ENCODE measurements around the gene MAIP1. TPM values are rescaled to one million over a fixed set of nuclear protein-coding genes. Genes with fewer than 3 reads are reported as not detected.
A peak's percentile ranks its signal among the peaks of the same experiment; 100 is the strongest.

Gene MAIP1
- polyA plus RNA-seq, 6 donors from 2014 or later, result 13.0 to 20.6 (median 19.9) TPM

DNA sequence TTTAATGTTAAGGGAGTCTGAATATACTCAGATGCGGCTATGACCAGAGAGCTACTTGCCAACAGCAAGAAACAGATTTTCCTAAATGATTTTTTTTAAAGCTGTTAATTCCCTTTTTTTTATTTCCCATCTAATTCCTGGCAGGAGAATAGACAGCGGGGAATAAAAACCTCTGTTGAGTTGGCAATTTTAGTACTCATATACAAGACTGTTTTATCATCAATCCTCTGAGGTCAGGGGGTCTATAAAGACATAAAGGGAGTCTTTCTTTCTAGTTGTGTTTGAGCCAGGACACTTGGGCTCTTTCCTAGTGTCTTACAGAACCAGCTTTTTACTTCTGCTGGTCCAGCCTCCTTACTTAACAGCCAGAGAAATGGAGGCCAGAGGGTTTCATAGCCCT, 29.4 kb downstream of the MAIP1 start:
- H3K27ac Mint-ChIP-seq, result no peak overlapping the region
- no peak overlapping the region for H3K4me3 Mint-ChIP-seq
- no peaks in the 10 kb centered on the region for H3K36me3 Mint-ChIP-seq
- H3K4me1 Mint-ChIP-seq, result peaks cover 0 to 9% (median 0%) of the 10 kb centered on the region in 3 donors
- peaks cover 0 to 5% (median 2%) of the 10 kb centered on the region in 3 donors for H3K27me3 Mint-ChIP-seq
- no peaks in the 10 kb centered on the region for H3K9me3 Mint-ChIP-seq
- DNase-seq, result no peak
- no peak for ATAC-seq (ENCODE audit: low read depth in 2 of 2)

DNA sequence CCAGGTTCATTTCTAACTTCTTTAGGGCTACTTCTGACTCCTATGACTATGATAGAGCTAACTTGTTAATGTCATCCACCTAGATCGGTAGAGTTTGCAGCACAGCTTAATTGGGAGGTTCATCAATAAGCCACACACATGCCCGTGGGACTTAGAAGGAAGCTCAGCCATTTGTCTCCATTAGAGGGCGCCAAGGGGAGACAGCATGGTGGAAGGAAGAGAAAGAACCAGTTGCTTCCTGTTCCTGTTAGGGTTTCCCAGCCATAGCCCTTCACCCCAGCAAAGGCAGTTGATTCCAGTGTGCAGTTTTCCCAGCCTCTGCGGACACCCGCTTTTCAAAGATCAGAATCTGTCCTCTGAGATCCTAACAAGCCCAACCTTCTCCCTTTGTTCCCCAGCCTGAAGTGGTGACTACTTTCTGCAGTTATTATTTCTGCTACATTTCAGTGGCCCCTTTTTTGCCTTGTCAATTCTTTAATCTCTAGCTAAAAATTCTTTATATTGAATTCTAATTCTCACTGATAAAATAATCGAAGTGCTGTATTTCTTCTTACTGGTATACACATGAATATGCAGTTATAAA, 30.3 kb downstream of the MAIP1 start:
- Mint-ChIP-seq H3K4me1 (peaks cover 0 to 7% (median 0%) of the 10 kb centered on the region in 3 donors), H3K36me3 (no peaks in the 10 kb centered on the region), H3K9me3 (no peaks in the 10 kb centered on the region), H3K27me3 (peaks cover 0 to 5% (median 0%) of the 10 kb centered on the region in 3 donors), H3K4me3 (peak overlapping the region in 1 of 8 donors; percentile 37), H3K27ac (no peak overlapping the region)
- ATAC-seq (ENCODE audit: low read depth in 2 of 2) (peak; percentile 53 to 63), DNase-seq (peak; percentile 24)

DNA sequence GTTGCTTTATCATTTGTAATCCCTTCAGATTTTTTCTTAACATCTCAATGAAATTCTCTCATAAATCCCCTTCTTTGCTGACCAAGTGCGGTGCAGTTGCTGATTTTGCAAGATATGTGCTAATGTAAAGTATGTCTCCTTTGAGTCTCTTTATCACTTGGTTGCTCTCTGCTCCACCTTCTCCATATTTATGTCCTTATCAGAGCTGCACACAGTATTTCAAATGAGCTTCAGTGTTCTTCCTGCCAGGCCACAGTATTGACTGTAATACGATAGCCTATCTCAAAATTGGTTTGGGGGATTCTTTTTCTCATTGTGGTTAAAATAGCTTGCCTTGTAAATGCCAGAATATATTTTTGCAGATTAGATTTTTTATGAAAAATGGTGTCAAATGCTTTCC, 32.2 kb downstream of the MAIP1 start:
- no peak for ATAC-seq (ENCODE audit: low read depth in 2 of 2)
- DNase-seq, result no peak
- H3K27me3 Mint-ChIP-seq, result peaks cover 0 to 3% (median 0%) of the 10 kb centered on the region in 3 donors
- H3K36me3 Mint-ChIP-seq, result no peaks in the 10 kb centered on the region
- no peaks in the 10 kb centered on the region for H3K9me3 Mint-ChIP-seq
- peaks cover 0 to 7% (median 0%) of the 10 kb centered on the region in 3 donors for H3K4me1 Mint-ChIP-seq
- H3K27ac Mint-ChIP-seq, result no peak overlapping the region
- H3K4me3 Mint-ChIP-seq, result no peak overlapping the region

DNA sequence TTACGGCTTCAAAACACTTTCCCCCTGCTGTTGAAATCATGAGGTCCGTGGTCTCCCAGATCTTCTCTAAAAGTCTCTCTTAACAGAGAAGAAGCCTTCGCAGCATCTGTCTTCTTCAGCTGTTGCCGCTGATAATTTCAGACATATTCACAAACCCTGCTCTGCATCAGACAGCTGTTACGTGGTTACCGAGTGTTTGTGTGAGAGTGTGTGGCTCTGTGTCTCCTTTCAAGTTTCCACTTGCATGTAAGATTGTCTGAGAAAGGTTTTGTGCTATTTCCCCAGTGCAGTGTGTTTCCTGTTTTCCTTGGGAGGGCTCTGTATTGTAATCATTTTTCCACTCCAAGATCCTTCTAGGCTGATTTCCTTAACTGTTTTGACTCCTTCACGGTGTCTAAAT, 32.8 kb downstream of the MAIP1 start:
- no peaks in the 10 kb centered on the region for H3K36me3 Mint-ChIP-seq
- no peaks in the 10 kb centered on the region for H3K27me3 Mint-ChIP-seq
- no peak for DNase-seq
- no peak for ATAC-seq (ENCODE audit: low read depth in 2 of 2)
- no peak overlapping the region for H3K4me3 Mint-ChIP-seq
- peaks cover 0 to 7% (median 0%) of the 10 kb centered on the region in 3 donors for H3K4me1 Mint-ChIP-seq
- H3K9me3 Mint-ChIP-seq, result no peaks in the 10 kb centered on the region
- no peak overlapping the region for H3K27ac Mint-ChIP-seq

DNA sequence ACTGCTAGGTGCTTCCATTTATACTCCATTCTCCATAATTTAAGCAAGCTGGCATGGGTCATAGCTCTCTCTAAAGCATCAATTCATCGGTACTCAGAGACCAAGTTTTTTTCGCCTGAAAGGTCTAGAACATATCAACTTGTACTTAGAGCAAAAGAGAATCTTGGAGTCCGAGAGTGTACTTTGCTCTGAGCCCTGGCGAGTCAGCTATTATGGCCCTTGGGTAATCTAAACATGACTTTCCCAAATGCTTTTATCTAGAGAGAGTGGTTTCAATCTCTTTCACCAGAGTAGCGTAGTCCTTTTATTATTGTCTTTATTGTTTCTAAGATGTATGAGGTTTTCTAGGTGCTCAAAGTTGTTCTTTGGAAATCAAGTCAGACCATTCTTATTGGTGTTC, 34.4 kb downstream of the MAIP1 start:
- peaks cover 0 to 4% (median 0%) of the 10 kb centered on the region in 3 donors for H3K27me3 Mint-ChIP-seq
- H3K4me1 Mint-ChIP-seq, result peaks cover 0 to 7% (median 0%) of the 10 kb centered on the region in 3 donors
- H3K4me3 Mint-ChIP-seq, result no peak overlapping the region
- H3K27ac Mint-ChIP-seq, result no peak overlapping the region
- ATAC-seq (ENCODE audit: low read depth in 2 of 2) (no peak), DNase-seq (no peak)
- H3K9me3 Mint-ChIP-seq, result no peaks in the 10 kb centered on the region
- no peaks in the 10 kb centered on the region for H3K36me3 Mint-ChIP-seq

DNA sequence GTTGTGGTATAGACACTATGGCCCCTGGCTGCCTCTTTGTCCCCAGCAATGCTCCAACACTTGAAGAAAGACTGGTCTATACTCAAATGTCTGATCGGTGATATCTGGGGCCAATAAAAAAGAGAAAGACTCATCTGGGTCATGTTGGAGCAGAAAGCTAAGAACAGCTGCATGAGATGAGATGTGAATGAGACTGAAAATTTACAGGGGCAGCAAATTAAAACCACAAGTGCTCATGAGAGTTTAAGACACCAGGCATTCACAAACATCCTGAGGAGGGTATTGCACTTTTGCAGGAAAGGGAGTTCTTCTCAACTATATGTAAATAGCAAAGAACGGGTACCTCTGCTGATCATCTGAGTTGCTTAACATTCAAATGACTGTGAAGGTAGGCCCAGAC, 36.3 kb downstream of the MAIP1 start:
- Mint-ChIP-seq H3K4me1 (no peaks in the 10 kb centered on the region), H3K27me3 (peaks cover 0 to 4% (median 3%) of the 10 kb centered on the region in 3 donors), H3K27ac (no peak overlapping the region), H3K9me3 (no peaks in the 10 kb centered on the region), H3K4me3 (no peak overlapping the region), H3K36me3 (no peaks in the 10 kb centered on the region)
- ATAC-seq (ENCODE audit: low read depth in 2 of 2), result no peak
- no peak for DNase-seq

DNA sequence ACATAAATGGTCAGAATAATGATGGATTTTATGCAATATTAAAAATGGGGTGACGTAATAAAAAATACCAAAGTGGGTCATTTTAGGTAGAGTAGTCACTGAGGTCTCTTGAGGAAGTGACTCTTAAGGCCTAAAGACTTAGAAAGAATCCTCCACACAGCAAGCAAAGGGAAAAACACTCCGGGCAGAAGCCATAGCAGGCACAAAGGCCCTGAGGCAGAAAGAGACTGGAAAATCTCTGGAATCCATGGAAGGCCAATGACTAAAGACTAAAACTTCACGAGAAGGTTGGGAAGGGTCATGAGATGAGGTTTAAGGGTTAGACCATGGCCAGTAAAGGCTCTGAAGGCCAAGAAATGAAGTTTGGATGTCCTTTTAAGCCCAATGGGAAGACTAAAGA, 36.9 kb downstream of the MAIP1 start:
- no peak overlapping the region for H3K27ac Mint-ChIP-seq

DNA sequence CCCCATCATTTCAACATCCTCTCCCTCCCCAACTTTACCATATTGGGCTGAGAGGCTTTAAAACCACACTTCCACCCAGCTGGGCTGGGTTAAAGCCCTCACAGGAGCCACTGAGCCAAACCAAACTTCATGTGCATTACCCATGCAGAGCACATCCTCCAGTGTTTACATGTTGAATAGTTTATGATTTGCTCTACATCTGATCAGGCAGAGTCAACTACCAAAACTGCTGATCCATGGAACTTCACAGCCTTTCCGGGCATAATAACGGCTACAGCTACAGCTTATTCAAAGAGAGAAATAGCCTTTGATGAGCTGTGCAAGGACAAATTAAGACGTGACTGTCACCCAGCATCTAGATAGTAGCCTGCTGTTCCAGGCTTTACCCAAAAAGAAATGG, 39.0 kb downstream of the MAIP1 start:
- no peak overlapping the region for H3K4me3 Mint-ChIP-seq
- H3K27ac Mint-ChIP-seq, result no peak overlapping the region
- H3K36me3 Mint-ChIP-seq, result no peaks in the 10 kb centered on the region
- ATAC-seq (ENCODE audit: low read depth in 2 of 2), result no peak
- DNase-seq, result no peak
- no peaks in the 10 kb centered on the region for H3K9me3 Mint-ChIP-seq
- H3K4me1 Mint-ChIP-seq, result no peaks in the 10 kb centered on the region
- H3K27me3 Mint-ChIP-seq, result peaks cover 0 to 4% (median 3%) of the 10 kb centered on the region in 3 donors

More for the DNA sequence above, 36.9 kb downstream of the MAIP1 start:
- ATAC-seq (ENCODE audit: low read depth in 2 of 2), result no peak
- H3K4me3 Mint-ChIP-seq, result no peak overlapping the region
- H3K36me3 Mint-ChIP-seq, result no peaks in the 10 kb centered on the region
- no peaks in the 10 kb centered on the region for H3K9me3 Mint-ChIP-seq
- no peak for DNase-seq
- H3K4me1 Mint-ChIP-seq, result no peaks in the 10 kb centered on the region
- H3K27me3 Mint-ChIP-seq, result peaks cover 0 to 4% (median 3%) of the 10 kb centered on the region in 3 donors

DNA sequence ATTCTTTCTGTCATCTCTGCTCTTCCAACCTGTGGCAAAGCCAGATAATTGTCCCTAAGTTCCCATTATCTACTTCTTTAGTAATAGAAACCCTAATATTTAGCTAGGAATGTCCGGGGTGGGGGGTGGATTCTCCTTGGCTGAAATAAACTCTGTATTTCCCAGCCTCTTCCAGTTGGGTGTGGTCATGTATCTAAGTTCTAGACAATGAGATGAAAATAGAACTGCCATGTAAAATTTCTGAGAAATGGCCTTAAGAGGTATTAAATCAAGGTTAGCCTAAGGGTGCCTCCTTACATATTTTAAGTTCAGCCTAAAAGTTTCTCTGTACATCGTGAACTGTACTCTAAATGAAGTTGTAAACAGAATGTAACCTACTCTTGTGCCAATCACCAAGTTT, 39.5 kb downstream of the MAIP1 start:
- H3K27ac Mint-ChIP-seq, result no peak overlapping the region
- no peak overlapping the region for H3K4me3 Mint-ChIP-seq
- H3K27me3 Mint-ChIP-seq, result peaks cover 0 to 4% (median 3%) of the 10 kb centered on the region in 3 donors
- H3K4me1 Mint-ChIP-seq, result no peaks in the 10 kb centered on the region
- H3K36me3 Mint-ChIP-seq, result no peaks in the 10 kb centered on the region
- DNase-seq (no peak), ATAC-seq (ENCODE audit: low read depth in 2 of 2) (no peak)
- H3K9me3 Mint-ChIP-seq, result no peaks in the 10 kb centered on the region

DNA sequence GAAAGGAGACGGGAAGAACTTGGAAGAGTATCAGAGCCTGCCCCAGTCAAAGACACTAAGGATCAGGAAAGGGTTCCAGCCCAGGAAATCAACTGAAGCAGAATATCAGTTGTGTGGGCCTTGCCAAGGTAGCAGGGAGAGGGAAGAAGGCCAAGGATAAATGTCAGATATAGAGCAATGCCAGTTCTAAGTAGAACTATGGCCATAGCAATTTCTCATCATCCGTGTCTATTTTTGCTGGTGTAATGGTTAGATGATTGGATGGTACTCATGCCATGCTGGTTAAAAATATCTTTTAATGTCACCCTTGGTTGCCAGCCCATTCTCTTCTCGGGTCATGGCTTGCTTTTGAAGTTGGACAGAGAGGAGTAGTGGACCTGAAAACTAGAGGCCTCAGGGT, 41.9 kb downstream of the MAIP1 start:
- H3K4me3 Mint-ChIP-seq, result no peak overlapping the region
- DNase-seq (no peak), ATAC-seq (ENCODE audit: low read depth in 2 of 2) (no peak)
- H3K27ac Mint-ChIP-seq, result no peak overlapping the region
- H3K36me3 Mint-ChIP-seq, result no peaks in the 10 kb centered on the region
- no peaks in the 10 kb centered on the region for H3K9me3 Mint-ChIP-seq
- peaks cover 0 to 7% (median 3%) of the 10 kb centered on the region in 3 donors for H3K27me3 Mint-ChIP-seq
- H3K4me1 Mint-ChIP-seq, result no peaks in the 10 kb centered on the region

DNA sequence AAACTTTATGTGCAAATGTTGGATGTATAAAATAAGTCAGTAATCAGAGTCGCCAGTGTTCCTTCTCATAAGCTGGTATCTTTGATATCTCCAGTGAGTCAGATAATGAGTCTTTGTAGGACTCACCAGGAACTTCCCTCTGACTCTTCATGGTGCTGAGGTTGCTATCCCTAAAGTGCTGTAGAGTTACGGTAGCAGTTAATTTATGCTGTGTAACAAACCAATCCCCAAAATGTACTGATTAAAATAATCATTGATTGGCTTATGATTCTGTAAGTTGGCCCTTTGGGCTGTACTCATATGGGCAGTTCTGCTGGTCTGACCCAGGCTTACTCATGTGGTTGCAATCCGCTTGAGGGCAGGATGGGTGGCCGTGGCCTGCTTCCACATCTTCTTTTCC, 43.8 kb downstream of the MAIP1 start:
- Mint-ChIP-seq H3K4me1 (no peaks in the 10 kb centered on the region), H3K27me3 (peaks cover 0 to 5% (median 3%) of the 10 kb centered on the region in 3 donors), H3K36me3 (no peaks in the 10 kb centered on the region), H3K27ac (no peak overlapping the region), H3K9me3 (no peaks in the 10 kb centered on the region), H3K4me3 (no peak overlapping the region)
- ATAC-seq (ENCODE audit: low read depth in 2 of 2) (no peak), DNase-seq (no peak)

DNA sequence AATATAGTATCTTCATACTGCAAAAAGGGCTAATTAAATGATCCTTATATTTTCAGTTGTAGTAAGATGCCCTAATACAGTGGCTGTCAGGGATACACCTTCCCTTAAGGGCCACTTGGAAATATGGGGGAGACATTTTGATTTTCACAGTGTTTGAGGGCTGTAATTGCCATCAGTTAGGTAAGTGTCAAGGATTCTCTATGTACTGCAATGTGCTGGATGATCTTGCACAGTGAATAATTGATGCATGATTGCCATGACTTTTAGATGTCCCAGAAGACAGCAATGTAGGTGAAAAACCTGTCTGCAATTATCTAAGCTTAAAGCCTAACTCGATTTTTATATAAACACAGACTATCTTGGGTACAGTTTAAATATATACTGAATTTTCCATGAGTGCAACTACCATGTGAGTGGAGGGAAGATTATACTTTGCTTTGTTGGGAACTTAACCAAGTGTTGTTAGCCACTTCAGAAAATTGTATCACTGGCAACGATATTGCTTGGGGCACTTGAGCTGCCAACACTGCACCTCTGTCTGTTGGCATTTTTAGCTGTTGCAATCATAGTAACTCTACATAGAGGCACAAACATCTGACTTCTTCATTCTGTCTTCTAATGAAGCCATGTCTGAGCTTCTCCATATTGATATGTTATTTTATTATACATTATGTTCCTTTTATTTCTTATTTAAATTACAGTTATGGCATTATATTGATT, 45.2 kb downstream of the MAIP1 start:
- H3K9me3 Mint-ChIP-seq, result peaks cover 0 to 8% (median 4%) of the 10 kb centered on the region in 7 donors
- H3K27me3 Mint-ChIP-seq, result peaks cover 0 to 5% (median 3%) of the 10 kb centered on the region in 3 donors
- no peaks in the 10 kb centered on the region for H3K4me1 Mint-ChIP-seq
- no peaks in the 10 kb centered on the region for H3K36me3 Mint-ChIP-seq
- ATAC-seq (ENCODE audit: low read depth in 2 of 2), result no peak
- H3K4me3 Mint-ChIP-seq, result no peak overlapping the region
- H3K27ac Mint-ChIP-seq, result no peak overlapping the region
- DNase-seq, result no peak

DNA sequence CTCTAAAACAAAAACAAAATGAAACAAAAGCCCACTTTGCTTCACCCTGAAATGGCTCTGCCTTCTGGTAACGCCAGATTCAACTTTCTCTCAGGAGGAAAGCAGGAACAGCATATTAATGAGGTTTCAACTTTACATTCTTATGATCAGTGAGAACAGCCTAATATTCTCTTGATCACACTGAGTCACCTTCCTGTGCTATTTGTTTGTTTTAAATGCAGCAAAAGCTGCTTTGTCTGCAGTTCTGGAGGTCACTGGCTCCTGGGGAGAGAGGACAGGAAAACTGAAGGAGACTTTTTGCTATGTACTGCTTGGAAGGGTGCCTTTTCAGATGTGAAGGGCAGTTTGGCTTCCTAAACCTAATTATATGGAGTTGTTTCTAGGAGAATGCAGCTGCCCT, 48.1 kb downstream of the MAIP1 start:
- H3K27me3 Mint-ChIP-seq, result peaks cover 0 to 10% (median 0%) of the 10 kb centered on the region in 3 donors
- H3K36me3 Mint-ChIP-seq, result no peaks in the 10 kb centered on the region
- DNase-seq (no peak), ATAC-seq (ENCODE audit: low read depth in 2 of 2) (no peak)
- H3K27ac Mint-ChIP-seq, result no peak overlapping the region
- H3K4me1 Mint-ChIP-seq, result no peaks in the 10 kb centered on the region
- peaks cover 0 to 15% (median 7%) of the 10 kb centered on the region in 7 donors for H3K9me3 Mint-ChIP-seq
- no peak overlapping the region for H3K4me3 Mint-ChIP-seq

DNA sequence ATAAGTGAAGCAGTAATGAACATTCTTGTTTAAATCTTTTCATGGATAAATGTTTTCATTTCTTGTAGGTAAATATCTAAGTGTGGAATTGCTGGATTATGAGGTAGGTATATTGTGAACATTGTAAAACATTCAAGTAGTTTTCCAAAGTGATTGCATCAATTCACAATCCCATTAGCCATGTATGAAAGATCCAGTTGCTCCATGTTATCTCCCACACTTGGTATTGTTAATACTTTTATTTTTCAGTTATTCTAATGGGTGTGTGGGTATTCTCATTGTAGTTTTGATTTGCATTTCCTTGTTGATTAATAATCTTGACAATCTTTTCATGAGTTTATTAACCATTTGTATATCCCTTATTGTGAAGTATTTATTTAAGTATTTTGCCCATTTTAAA, 50.3 kb downstream of the MAIP1 start:
- H3K36me3 Mint-ChIP-seq, result no peaks in the 10 kb centered on the region
- H3K27me3 Mint-ChIP-seq, result peaks cover 0 to 15% (median 0%) of the 10 kb centered on the region in 3 donors
- ATAC-seq (ENCODE audit: low read depth in 2 of 2), result no peak

More for the DNA sequence above, 50.3 kb downstream of the MAIP1 start:
- H3K9me3 Mint-ChIP-seq, result peaks cover 0 to 15% (median 7%) of the 10 kb centered on the region in 7 donors
- no peak for DNase-seq
- H3K4me1 Mint-ChIP-seq, result no peaks in the 10 kb centered on the region
- H3K4me3 Mint-ChIP-seq, result no peak overlapping the region
- no peak overlapping the region for H3K27ac Mint-ChIP-seq

Data from naive B cell (primary cell).